ENCODE data around the gene TEX13B.
"Not testable (repeated sequence)": the region's sequence is repeated elsewhere in the genome, so short reads cannot be mapped to it uniquely, and the experiment has no call there.

TEX13B gene, protein sequence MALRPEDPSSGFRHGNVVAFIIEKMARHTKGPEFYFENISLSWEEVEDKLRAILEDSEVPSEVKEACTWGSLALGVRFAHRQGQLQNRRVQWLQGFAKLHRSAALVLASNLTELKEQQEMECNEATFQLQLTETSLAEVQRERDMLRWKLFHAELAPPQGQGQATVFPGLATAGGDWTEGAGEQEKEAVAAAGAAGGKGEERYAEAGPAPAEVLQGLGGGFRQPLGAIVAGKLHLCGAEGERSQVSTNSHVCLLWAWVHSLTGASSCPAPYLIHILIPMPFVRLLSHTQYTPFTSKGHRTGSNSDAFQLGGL

DNA sequence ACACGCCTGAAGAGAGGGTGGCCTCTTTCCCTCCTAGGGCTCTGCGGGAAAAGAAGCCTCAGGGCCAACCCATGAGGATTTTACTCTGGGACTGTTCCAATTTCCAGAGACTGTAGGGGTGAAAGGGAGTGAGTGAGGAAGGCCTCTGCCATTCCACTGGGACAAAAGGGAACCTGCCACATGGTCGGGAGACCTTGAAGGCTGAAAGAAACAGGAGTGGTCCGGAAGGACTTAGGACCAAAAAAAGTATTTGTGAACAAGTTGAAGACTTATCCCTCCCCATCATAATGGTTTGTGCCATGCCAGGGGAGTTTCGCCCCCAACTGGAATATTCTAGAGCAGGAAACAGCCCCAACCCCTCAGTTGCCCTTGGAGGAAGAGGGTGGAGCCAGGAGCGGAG is at the start of gene TEX13B:
Gene TEX13B (minus strand): TSS at position 15 of the 400 bp plus-strand sequence. CDS start 243 bp downstream, outside the sequence.
- FAIRE-seq = no peak

DNA sequence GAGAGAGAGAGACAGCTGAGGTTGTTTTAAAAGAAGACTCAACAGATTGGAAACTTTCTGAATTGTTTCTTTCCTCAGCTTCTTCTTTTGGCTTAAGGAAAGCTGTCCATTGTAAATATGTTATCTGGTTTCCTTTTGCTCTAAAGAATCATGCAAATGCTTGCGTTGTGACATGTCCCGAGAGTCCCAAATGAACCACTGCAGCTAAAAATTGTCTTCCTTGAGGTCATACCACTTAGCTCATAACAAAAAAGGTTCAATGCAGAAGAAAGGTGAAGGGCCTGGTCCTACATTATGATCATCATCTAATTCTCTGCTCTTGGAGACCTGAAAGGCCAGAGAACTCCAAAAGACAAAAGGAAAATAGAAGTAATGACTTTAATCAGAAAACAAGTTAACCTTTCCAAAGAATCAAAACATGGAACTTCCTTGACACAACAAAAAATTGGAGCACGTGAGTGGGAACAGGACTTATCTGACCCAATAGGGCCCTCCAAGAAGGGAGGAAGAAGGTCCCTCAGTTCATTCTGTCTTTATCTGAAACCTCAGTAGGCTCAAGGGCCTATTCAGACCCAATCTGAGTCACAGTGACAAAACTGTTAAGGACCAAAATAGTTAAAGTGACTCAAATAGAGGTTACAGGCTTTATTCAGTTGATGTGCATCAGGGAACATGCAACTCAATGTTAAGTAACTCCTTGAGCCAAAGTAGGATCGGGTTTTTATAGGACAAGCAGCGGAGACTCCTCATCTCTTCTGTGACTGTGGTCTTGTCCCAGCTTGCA is 48.0 kb upstream of the TEX13B start:
- no peak for FAIRE-seq

- FAIRE-seq = peak; percentile 49
These were observed 46.7 kb upstream of the TEX13B start for GRCh38 chrX:108028854-108029253.

DNA sequence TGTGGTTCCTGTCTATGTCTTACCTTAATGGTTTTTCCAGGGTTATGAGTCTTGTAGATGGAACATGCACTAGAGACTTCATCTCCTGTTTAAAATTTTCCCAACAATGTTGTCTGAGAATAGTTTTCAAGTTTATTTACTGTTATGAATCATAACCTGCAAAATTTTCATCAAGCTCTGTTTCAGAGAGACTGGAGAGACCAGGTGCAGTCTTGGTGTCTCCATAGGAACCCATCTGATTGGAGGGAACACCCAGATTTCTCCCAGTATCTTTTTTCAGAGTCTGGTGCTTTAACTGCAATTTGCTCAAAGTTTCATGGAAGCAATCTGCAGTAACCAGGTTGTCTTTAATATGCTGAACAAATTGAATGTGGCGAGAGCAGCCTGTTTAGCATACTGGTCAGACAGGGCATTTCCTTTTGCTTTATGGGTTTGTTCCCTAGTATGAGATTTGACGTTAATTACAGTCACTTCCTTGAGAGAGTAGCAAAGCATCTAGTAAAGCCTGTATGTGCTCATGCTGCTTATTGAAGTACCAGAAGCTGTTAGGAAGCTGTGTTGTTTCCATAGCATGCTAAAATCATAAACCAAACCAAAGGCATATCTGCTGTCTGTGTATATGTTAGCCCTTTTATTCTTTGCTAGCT is 43.9 kb upstream of the TEX13B start:
- FAIRE-seq = peak; percentile 86

- peak; percentile 18 for FAIRE-seq
These were observed 43.2 kb upstream of the TEX13B start for GRCh38 chrX:108025376-108025775.

DNA sequence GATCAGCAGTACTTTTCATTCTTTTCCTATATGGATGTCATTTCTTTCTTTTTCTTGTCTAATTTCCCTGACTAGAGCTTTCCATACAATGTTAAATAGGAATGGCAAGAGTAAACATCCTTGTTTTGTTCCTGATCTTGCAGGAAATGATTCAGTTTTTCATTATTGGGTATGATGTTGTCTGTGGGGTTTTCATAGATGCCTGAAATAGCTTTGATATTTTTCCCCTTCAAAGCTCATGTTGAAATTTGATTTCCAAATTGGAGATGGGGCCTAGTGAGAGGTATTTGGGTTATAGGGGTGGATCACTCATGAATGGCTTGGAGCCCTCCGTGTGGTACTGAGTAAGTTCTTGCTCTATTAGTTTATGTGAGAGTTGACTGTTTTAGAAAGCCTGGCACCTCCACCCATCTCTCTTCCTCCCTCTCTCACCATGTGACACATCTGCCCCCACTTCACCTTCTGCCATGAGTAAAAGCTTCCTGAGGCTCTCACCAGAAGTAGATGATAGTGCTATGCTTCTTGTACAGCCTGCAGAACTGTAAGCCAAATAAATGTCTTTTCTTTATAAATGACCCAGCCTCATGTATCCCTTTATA is 40.4 kb upstream of the TEX13B start:
- FAIRE-seq = no peak

GRCh38 chrX:108020631-108021030 is 38.5 kb upstream of the TEX13B start:
- FAIRE-seq = no peak

- FAIRE-seq = no peak
These were observed 37.3 kb upstream of the TEX13B start for GRCh38 chrX:108019382-108019875.

DNA sequence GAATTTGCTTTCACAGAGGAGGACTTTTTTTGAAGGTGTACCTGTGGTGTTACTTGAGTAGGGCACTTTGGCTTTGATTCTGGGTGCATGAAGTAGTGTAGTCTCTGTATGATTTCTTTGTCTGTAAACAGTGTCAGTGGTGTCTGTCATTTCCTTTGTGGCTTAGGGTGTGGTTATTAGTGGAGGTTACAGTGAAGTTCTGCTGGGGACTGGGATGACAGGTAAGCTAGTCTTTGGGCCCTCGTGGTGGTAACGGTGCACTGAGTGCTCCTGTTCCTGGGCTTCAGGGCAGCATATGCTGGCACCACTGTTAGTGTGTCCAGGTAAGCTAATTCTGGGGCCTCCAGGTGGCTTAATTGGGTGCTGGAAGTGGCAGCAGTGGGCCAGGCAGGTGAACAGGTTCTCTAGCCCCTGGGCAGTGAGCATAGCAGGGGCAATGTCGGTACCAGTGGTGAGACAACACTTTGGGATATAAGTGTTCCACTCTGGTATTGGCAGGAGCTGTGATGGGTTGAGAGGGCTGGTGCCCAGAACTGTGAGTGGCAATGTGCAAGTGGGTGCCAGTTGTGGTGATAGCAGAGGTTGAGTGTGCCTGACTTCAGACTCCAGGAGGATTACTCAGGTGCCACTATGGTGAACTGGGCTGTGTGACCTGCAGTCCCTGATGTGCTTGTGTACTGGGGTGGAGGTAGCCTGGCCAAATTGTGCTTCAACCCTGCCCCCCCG is 36.6 kb upstream of the TEX13B start:
- FAIRE-seq = no peak

- peak; percentile 86 for FAIRE-seq
These were observed 19.1 kb upstream of the TEX13B start for GRCh38 chrX:108001218-108001814.

GRCh38 chrX:108000751-108001150 is 18.6 kb upstream of the TEX13B start:
- FAIRE-seq = no peak

DNA sequence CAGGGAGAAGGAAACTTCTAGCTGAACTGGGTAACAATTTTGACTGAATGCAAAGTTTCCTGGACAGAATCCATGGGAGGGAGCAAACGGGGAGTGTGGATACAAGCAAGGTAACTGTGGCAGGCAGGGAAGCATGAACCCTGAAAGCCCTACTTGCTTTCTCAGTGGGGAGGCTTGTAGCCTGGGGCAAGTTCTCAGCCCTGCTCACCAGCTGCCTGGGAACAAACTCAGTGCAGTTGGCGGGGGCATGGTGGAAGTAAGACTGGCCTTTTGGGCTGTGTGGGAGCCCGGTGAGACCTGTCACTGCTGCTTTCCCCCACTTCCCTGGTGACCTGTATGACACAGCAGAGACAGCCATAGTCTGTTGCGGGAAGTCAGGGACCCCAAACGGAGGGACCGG is 14.0 kb upstream of the TEX13B start:
- no peak for FAIRE-seq

- FAIRE-seq = peak; percentile 58
These were observed 2.9 kb upstream of the TEX13B start for GRCh38 chrX:107985033-107985432.

DNA sequence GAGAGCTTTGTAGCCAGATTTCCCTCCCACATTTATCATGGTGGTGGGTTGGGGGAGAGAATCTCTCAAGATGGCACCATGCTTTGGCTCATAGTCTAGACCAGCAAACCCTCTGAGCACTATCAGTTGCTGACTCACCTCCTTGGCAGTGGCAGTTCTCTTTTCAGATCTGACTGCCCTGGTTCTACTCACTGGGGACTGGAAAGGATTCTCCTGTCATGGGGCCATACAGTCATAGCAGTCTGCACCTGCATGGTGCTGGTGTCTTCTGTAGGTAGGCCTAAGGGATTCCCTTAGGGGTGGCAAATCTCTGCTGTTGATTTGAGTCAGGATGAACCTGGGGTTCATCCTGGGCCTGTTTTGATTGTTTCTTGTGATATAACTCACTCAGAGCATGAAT is 2.6 kb downstream of the TEX13B start:
- FAIRE-seq = no peak

DNA sequence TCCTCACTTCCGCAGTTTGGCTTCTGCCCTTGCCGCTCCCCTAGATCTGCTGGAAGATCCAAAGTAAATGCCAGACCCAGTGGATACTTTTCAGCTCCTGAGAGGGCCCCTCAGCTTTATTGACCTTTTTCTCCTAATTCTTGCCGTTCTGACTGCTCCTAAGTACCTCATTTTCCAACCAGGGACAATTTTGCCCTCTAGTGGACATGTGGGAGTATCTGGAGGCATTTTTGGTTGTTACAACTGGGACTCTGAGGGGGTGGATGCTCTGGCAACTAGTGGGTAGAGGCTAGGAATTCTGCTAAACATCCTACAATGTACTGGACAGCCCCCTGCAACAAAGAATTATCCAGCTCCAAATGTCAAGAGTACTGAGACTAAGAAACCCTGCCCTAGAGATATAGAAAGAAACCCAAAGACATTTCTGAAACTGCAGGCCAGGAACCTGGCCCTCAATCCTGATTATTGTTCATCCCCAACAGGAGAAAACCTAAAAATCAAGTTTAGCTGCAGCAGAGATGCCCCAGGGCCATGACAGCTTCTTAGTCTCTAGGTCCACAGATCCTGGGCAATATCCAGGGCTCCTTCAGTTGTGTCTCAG is 3.4 kb downstream of the TEX13B start:
- FAIRE-seq = no peak

DNA sequence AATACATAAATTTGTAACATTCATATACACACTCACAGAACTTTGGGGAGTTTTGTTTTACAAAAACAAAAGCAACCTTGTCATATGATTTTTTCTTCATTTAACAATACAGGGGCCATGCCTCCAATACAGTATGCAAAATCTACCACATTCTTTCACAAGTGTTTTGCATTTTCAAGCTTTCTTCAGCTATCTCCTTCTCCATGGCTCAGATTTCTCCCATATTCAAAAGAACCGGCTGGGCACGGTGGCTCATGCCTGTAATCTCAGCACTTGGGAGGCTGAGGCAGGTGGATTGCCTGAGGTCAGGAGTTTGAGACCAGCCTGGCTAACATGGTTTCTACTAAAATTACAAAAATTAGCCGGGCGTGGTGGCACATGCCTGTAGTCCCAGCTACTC is 4.1 kb downstream of the TEX13B start:
- no peak for FAIRE-seq

DNA sequence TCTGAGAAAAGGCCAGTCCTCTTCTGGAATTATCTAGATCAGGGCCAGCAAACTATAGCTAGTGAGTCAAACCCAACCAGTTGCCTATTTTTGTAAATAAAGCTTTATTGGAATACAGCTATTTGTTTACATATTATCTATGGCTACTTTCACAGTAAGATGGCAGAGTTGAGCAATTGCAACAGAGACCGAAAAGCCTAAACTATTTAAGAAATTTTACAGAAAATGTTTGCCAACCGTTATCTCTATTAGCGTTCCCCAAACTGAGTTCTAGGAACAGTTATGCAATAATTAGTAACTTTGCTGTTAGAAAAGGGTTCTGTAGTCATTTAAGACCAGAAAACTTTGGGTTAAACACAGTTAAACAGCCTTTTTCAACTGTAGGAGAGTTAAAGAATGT is 10.5 kb downstream of the TEX13B start:
- no peak for FAIRE-seq

- no peak for FAIRE-seq
These were observed 12.1 kb downstream of the TEX13B start for GRCh38 chrX:107970073-107970472.

- FAIRE-seq = no peak
These were observed 13.5 kb downstream of the TEX13B start for GRCh38 chrX:107968623-107969022.

- not testable (repeated sequence) for FAIRE-seq
These were observed 26.8 kb downstream of the TEX13B start for GRCh38 chrX:107955337-107955736.

- no peak for FAIRE-seq
These were observed 42.1 kb downstream of the TEX13B start for GRCh38 chrX:107940095-107940494.

DNA sequence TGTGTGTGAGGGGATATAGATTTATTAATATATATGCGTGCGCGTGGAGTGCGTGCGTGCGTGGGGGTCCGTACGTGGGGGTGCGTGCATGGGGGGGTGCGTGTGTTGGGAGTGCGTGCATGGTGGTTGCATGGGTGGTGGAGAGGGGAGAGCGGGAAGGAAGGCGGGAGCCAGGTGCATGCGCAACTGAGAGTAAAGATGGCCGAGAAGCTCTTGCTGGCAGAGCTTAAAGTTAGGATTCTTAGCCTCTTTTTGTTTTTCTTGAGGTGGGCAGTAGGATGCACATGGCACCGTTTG is 45.8 kb downstream of the TEX13B start:
- FAIRE-seq = no peak
